GM18870 (cell line): ENCODE results near the gene SLC37A4.

Experiments
- ATAC-seq: cut with Tn5 transposase; IDR thresholded peaks from one replicate; pipeline ENCODE4 v1.9.1; 2021; ENCODE audit warnings: moderate library complexity; ENCODE audit not compliant: unreplicated experiment

The SLC37A4 gene

GRCh38 chr11:118979434-118979833, 51.2 kb downstream of the SLC37A4 start:
- ATAC-seq, result no peak

GRCh38 chr11:118975771-118976709, 54.6 kb downstream of the SLC37A4 start:
- no peak for ATAC-seq
